NCI-H187 treated with DMSO at 0.1 percent for 48 hours (cell line): ENCODE measurements around the gene ARHGAP42.

Experiments used
- DNase-seq: peaks from one replicate; lab custom pipeline; 2025; lab: John Stamatoyannopoulos, UW

Gene ARHGAP42

DNA sequence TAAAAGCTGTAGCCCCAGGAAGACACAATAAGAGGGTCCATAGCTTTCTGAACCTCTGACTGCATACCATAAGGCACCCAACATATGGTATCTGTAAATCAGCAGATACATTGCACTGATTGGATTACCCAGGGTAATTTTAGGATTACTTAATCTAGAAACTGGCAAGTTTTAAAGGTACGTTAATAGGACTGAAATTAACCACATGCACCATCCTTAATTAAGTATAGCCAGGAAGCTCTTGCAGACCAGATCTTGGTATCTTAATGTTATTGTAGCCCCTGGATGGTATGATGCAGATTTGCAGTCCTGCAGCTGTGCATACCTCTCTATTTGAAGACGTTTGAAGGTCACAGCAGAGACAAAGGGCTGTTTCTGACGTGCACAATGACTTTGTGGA, 72.8 kb downstream of the ARHGAP42 start:
- DNase-seq = no peak

GRCh38 chr11:100760744-100761143, 73.7 kb downstream of the ARHGAP42 start:
- DNase-seq = no peak

- DNase-seq = no peak
Measured at GRCh38 chr11:100761841-100762240, 74.8 kb downstream of the ARHGAP42 start.

DNA sequence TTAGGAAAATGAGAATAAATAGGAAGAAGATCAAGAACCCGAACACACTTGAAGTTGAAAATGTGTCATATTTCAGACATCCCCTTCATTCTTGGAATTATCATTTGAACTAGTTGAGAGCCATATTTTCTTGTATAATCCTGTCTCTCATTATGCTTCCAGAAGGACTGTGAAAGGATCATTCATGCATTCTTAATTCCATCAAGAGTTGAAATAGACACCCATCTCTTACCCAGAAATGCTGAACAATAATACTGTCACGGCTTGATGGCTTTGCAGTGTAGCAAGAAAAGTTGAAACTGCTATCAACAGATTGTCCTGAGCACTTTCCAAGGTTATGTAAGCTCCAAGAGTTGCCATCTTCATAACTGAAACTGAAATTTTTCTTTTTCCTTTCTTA, 79.7 kb downstream of the ARHGAP42 start:
- no peak for DNase-seq

GRCh38 chr11:100769165-100769564, 82.1 kb downstream of the ARHGAP42 start:
- no peak for DNase-seq

- no peak for DNase-seq
Measured at GRCh38 chr11:100769617-100770016, 82.5 kb downstream of the ARHGAP42 start.

GRCh38 chr11:100774132-100774531, 87.0 kb downstream of the ARHGAP42 start:
- no peak for DNase-seq

DNA sequence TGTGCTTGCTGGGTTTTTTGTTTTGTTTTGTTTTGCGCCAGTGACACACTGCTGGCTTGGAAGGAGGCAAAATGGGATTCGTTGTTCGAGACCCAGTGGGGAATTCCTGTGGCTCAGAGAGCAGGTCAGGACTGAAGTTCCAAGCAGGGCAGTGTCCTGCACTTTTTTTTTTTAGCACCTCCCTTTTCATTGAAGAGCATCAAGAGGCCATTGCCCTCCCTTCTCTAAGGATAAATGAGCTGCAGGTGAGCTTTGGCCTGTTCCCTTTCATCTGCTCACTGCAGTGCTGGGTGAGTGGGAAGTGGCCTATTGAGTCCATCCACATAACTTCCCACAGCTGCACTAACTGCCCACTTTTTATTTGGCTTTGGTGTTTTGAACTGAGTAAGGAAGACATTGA, 87.8 kb downstream of the ARHGAP42 start:
- no peak for DNase-seq

GRCh38 chr11:100776212-100776896, 89.3 kb downstream of the ARHGAP42 start:
- no peak for DNase-seq

GRCh38 chr11:100777103-100777502, 90.0 kb downstream of the ARHGAP42 start:
- DNase-seq = no peak

GRCh38 chr11:100777736-100778135, 90.6 kb downstream of the ARHGAP42 start:
- DNase-seq = no peak

GRCh38 chr11:100778166-100778785, 91.2 kb downstream of the ARHGAP42 start:
- DNase-seq = no peak

- DNase-seq = no peak
Measured at GRCh38 chr11:100780470-100780869, 93.4 kb downstream of the ARHGAP42 start.

DNA sequence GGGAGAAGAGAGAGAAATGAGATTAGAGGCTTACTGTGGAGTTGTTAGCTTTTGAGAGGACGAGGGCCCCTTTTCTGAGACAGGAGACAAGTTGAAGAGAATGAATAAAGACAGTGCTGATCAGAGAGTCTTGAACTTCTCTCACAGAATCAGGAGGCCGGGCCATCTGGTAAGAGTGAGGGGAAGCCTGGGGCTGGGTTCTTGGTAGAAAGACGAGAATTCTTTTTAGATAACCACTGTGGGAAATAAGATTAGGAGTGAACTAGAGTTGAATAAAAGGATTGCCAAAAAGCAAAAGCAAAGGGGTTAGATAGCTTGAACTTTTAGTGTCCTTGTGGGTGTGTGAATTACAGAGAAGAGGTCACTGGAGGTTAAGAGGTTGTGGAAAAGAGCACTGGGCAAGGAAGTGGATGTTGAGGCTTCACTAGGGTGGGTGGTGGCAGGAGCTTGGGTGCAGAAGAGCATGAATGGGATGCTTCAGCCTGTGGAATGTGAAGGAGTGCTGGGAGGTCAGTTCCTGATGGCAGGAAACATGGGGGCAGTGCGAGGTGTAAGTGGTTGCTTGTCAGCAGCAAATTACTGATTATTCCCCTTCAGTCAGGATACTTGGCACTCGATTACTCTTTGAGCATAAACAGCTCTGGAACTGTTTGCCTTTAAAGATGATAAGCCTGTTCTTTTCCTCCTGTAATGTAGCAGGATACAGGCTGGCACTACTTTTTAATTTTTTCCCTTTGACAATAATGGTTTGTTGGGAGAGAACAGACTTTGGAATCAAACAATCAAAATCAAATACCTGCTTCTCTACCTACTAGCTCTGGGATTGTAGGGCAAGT, 98.3 kb downstream of the ARHGAP42 start:
- DNase-seq = no peak

DNA sequence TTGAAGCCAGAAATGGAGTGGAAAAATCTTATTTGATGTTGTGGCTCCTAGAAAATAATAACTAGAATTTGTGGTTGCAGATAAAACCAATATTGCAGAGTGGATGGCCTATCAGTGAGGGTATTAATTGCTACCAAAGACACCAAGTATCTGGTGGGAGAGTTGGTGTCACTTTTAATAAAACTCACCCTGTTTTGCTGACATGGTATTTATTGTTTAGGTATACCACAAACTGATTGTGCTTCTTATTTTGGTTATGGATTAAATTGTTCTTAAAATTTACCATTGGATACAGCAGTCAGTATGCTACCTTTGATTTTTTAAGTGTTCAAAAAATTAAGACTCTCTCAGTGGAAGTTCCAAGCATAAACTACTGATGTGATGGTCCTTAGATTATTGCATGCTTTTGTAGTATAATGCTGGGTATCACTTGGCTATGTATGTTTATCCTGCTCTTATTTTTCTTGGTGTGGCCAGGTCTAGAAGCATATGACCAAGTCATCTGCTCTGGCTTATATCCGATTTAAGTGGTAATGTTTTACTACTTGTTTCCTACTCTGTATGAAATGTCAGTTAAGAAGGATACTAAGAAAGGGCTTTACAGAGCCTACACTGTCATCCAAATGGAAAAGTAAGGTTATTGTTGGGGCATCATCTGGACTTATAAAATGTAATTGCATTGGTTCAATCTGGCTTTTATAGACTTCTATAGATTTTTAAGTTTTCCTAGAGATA, 101.6 kb downstream of the ARHGAP42 start:
- no peak for DNase-seq

GRCh38 chr11:100789500-100789899, 102.4 kb downstream of the ARHGAP42 start:
- no peak for DNase-seq

GRCh38 chr11:100790073-100790472, 103.0 kb downstream of the ARHGAP42 start:
- no peak for DNase-seq

DNA sequence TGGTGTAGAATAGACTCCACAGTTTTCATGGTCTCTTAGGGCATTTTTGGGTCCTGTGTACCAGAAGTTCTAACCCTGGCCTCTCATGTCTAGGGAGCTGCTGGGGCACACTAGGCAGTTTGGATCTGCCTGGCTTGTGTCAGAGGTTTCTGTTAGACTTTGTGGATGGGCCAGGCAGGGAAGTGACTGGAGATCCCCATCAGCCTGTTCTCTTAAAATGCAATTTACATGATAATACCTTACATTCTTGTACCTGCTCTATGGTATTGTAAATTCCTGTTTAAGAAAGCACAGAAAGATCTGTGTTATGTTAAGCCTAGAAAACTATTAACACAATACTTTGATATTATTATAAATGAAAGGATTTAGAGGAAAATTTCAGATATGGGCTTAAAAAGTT, 104.0 kb downstream of the ARHGAP42 start:
- no peak for DNase-seq

DNA sequence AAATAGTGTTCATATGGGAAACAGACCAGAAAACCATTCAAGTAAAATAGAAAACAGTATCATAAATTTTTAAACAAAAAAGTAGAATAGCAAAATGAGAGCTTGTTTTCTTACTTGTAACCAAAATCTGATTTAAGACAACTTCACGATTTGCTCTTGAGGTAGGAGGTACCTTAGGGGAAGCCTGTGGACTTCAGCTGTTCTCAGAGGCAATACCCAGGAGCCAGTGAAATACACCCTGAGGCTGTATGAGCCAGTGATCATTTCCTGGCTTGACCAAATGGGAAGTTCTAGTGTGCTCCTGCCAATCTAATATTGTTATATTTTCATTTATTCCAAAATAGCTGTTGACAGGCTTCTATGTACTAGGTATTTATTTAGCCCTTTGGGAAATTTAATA, 104.8 kb downstream of the ARHGAP42 start:
- no peak for DNase-seq

DNA sequence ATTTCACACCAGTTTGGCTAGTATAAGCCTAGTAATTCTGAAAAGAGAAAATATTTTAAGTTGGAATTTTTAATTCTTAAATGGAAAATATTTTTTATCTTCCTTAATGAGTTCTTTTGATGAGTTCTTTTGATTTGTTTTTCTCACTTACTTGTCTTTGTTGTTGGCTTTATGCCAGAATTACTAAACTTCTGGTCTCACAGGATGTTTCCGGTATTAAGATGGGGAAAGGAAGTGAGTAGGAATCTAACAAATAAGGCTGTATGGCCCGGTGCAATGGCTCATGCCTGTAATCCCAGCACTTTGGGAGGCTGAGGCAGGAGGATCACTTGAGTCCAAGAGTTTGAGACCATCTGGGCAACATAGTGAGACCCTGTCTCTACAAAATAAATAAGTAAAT, 106.4 kb downstream of the ARHGAP42 start:
- DNase-seq = no peak

GRCh38 chr11:100794446-100794845, 107.4 kb downstream of the ARHGAP42 start:
- no peak for DNase-seq

- DNase-seq = no peak
Measured at GRCh38 chr11:100799445-100799844, 112.4 kb downstream of the ARHGAP42 start.
